PC-9 (cell line): ENCODE data around the gene RETREG3.

Experiments
- CTCF ChIP-seq: fragments of 200-600 bp; sonication (generic); conservative IDR thresholded peaks from 2 replicates; pipeline ENCODE4 v1.6.1; 2017; ENCODE audit warnings: mixed run types, antibody characterized with exemption, mild to moderate bottlenecking, moderate library complexity
- EZH2 ChIP-seq: fragments of 200-600 bp; sonication (generic); IDR thresholded peaks from 2 replicates; pipeline ENCODE4 v1.8.0; 2017; ENCODE audit warnings: antibody characterized with exemption, low read depth

- TF ChIP-seq CTCF (no peak), EZH2 (no peak)
Observed at GRCh38 chr17:42642336-42642735, 33.2 kb upstream of the RETREG3 start.
